Thoracic aorta (tissue), 2 donors: ENCODE results near the gene TPK1. TPM values are rescaled to one million over a fixed set of nuclear protein-coding genes. Genes with fewer than 3 reads are reported as not detected.

Source experiments
- ATAC-seq: fragments of 150-250 bp; one replicate; pipeline ENCODE4 v1.8.0; 2017; ENCODE audit warnings: low read depth; ENCODE audit not compliant: insufficient number of reproducible peaks, low FRiP score
- DNase-seq: peaks from one replicate; pipeline ENCODE4 v3.0.0-alpha.2; 2020; ENCODE audit warnings: low spot score
- H3K27ac ChIP-seq, 2 donors: fragments of 200-600 bp; sonication (generic); 1 replicate in 1 of 2; 2 replicates in 1 of 2; pipeline ENCODE4 v1.5.1; 2016; ENCODE audit warnings: mild to moderate bottlenecking in 2 of 2, moderate library complexity in 2 of 2
- H3K27me3 ChIP-seq: fragments of 200-600 bp; sonication (generic); replicated peaks from 2 replicates; pipeline ENCODE4 v1.6.0; 2016; ENCODE audit warnings: mild to moderate bottlenecking; ENCODE audit not compliant: insufficient read depth
- H3K36me3 ChIP-seq: fragments of 200-600 bp; sonication (generic); one replicate; pipeline ENCODE4 v1.5.1; 2016
- H3K4me1 ChIP-seq, 2 donors: fragments of 200-600 bp; sonication (generic); 1 replicate in 1 of 2; 2 replicates in 1 of 2; pipeline versions ENCODE4 v1.5.1 to v1.6.0; 2016; ENCODE audit warnings: low read depth in 2 of 2, mild to moderate bottlenecking in 1 of 2; ENCODE audit not compliant: control insufficient read depth in 1 of 2
- H3K4me3 ChIP-seq: fragments of 200-600 bp; sonication (generic); 2 replicates; pipeline ENCODE4 v1.5.1; 2016; ENCODE audit warnings: mild to moderate bottlenecking
- H3K9me3 ChIP-seq: fragments of 200-600 bp; sonication (generic); 2 replicates; pipeline ENCODE4 v1.5.1; 2016
- total RNA-seq, 2 donors: library from RNA; depleted of rRNA; stranded (reverse); fragments of >200 nt; gene quantifications; one replicate each; pipeline versions ENCODE4 v1.1.0 to v1.2.3, GENCODE V29; 2016
- TF ChIP-seq, protein P1 (sequence below): fragments of 200-600 bp; sonication (generic); IDR thresholded peaks from one replicate; pipeline ENCODE4 v1.5.1; 2019; ENCODE audit warnings: antibody characterized with exemption

Gene TPK1
- total RNA-seq, 2 donors from 2014 or later = 13.3 to 21.2 TPM

DNA sequence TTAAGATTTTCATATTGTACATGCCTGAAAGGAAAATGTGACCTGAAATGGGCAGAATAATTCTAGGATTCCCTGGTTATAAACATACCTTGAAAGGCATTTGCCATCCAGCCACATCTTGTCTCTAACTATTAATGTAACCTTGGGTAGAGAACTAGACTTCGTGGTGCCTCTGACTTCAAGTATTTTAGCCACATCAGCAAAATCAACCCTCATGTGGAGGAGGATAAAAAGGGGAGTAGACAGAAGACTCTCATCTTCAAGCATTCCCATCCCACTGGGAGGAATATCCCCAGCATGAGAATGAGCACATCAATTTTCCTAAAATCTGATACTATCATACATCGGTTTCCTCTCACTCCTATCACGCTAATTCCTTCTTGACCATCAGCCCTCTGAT is 267.6 kb downstream of the TPK1 start:
- H3K36me3 ChIP-seq = no peaks in the 10 kb centered on the region
- H3K4me3 ChIP-seq = no peak overlapping the region
- H3K9me3 ChIP-seq = no peaks in the 10 kb centered on the region
- no peak overlapping the region for H3K27ac ChIP-seq
- TF ChIP-seq, protein P1, sequence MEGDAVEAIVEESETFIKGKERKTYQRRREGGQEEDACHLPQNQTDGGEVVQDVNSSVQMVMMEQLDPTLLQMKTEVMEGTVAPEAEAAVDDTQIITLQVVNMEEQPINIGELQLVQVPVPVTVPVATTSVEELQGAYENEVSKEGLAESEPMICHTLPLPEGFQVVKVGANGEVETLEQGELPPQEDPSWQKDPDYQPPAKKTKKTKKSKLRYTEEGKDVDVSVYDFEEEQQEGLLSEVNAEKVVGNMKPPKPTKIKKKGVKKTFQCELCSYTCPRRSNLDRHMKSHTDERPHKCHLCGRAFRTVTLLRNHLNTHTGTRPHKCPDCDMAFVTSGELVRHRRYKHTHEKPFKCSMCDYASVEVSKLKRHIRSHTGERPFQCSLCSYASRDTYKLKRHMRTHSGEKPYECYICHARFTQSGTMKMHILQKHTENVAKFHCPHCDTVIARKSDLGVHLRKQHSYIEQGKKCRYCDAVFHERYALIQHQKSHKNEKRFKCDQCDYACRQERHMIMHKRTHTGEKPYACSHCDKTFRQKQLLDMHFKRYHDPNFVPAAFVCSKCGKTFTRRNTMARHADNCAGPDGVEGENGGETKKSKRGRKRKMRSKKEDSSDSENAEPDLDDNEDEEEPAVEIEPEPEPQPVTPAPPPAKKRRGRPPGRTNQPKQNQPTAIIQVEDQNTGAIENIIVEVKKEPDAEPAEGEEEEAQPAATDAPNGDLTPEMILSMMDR = no peak
- ATAC-seq (no peak), DNase-seq (no peak)
- no peaks in the 10 kb centered on the region for H3K4me1 ChIP-seq
- H3K27me3 ChIP-seq = no peaks in the 10 kb centered on the region

DNA sequence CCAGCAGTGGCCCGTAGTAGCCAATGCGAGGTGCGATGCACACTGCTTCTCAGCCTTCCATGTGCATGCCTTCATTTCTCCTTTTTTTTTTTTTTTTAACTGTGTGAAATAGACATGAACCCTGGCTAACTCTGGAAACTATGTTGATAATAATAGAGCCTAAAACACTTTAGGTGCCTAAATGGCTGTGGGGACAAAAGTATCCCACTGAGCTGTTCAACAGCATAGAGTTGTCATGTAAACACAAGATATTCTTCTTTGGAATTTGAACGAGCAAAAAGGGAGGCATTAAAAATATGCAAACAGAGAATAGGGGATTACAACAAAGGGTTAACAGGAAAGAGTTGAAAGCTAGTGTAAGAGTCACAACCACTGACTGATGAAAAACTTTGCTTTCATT is 270.3 kb downstream of the TPK1 start:
- TF ChIP-seq, protein P1 = no peak
- no peaks in the 10 kb centered on the region for H3K27me3 ChIP-seq
- ATAC-seq = no peak

DNA sequence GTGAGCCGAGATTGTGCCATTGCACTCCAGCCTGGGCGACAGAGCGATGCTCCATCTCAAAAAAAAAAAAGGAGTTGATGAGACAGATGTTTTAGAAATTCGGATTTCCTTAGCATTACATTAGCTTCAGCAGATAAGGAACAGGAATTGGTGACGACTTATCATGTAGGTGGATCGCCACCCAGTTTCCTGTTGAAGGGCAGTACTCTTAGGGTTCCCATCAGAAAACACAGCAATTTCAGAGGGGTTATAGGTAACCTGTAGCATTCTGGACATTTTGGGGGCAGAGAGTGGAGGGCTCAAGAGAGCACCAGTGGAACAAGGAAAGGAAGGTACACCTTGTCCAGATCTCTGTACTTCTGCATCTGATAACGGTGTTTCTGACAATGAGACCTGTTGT is 286.0 kb downstream of the TPK1 start:
- DNase-seq = no peak
- H3K9me3 ChIP-seq = no peaks in the 10 kb centered on the region
- no peak for ATAC-seq
- peaks cover 0 to 10% of the 10 kb centered on the region in 2 donors for H3K4me1 ChIP-seq
- no peak overlapping the region for H3K27ac ChIP-seq
- no peaks in the 10 kb centered on the region for H3K36me3 ChIP-seq
- H3K4me3 ChIP-seq = no peak overlapping the region
- no peaks in the 10 kb centered on the region for H3K27me3 ChIP-seq
- TF ChIP-seq, protein P1 = no peak

More for the DNA sequence above, 270.3 kb downstream of the TPK1 start:
- H3K4me3 ChIP-seq = no peak overlapping the region
- no peak overlapping the region for H3K27ac ChIP-seq
- no peaks in the 10 kb centered on the region for H3K4me1 ChIP-seq
- no peaks in the 10 kb centered on the region for H3K9me3 ChIP-seq
- H3K36me3 ChIP-seq = no peaks in the 10 kb centered on the region
- DNase-seq = no peak

DNA sequence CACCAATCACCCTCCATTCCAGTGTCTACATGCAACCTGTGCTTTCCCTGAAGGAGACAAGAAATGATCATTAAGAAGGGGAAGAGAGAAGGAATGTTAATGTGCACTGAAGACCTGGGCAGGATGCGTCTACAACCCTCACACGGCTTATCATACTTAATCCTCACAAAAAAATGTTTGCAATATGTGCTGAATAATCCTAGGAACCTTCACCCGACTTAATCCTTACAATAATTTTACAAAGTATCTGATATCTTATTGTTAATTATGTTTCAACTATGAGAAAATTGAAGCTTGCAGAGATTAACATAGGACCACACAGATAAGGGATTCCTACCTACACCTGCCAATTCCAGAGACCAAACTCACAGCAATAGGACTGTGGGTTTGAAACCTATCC is 287.3 kb downstream of the TPK1 start:
- TF ChIP-seq, protein P1 = no peak
- DNase-seq (no peak), ATAC-seq (no peak)
- H3K4me1 ChIP-seq = peaks cover 0 to 6% of the 10 kb centered on the region in 2 donors
- no peaks in the 10 kb centered on the region for H3K9me3 ChIP-seq
- H3K4me3 ChIP-seq = no peak overlapping the region
- H3K27me3 ChIP-seq = no peaks in the 10 kb centered on the region
- H3K27ac ChIP-seq = no peak overlapping the region
- no peaks in the 10 kb centered on the region for H3K36me3 ChIP-seq

DNA sequence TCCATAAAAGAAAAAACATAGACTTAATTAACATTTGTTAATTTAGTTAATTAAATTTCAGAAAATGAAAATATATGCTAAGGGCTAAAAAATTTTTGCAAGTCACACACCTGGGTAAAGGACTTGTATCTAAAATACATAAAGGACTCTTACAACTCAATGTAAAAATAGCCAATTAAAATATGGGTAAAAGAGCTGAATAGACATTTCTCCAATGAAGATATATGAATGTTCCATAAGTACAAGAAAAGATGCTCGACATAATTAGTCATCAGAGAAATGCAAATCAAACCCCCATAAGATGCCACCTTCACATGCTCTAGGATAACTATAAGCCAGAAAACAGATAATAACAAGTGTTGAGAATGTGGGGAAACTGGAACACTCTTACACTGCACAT is 288.0 kb downstream of the TPK1 start:
- DNase-seq = no peak
- TF ChIP-seq, protein P1 = no peak
- no peaks in the 10 kb centered on the region for H3K9me3 ChIP-seq

More for the DNA sequence above, 288.0 kb downstream of the TPK1 start:
- Histone ChIP-seq H3K4me1 (peaks cover 0 to 6% of the 10 kb centered on the region in 2 donors), H3K4me3 (no peak overlapping the region), H3K27me3 (no peaks in the 10 kb centered on the region), H3K36me3 (no peaks in the 10 kb centered on the region), H3K27ac (no peak overlapping the region)
- no peak for ATAC-seq
